HG03060 (cell line): ENCODE data around the gene PTPDC1.

ENCODE experiments used
- ATAC-seq: cut with Tn5 transposase; IDR thresholded peaks from one replicate; pipeline ENCODE4 v1.9.1; 2021; ENCODE audit warnings: low read depth, moderate number of reproducible peaks; ENCODE audit not compliant: unreplicated experiment

The PTPDC1 gene

DNA sequence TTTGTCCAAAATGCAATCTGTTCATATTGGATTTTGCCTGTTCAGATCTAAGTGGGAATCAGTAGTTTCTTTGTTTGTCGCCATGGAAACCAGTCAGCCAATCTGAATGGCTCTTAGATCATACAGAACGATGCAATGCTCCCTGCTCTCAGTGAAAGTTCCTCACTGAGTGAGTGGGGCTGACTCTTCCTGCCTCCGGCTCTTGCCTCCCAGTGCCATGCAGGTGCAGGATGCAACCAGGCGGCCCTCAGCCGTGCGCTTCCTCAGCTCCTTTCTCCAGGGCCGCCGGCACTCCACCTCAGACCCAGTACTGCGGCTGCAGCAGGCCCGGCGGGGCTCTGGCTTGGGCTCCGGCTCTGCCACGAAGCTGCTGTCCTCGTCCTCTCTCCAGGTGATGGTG is at the start of gene PTPDC1:
PTPDC1 (plus strand) TSS at position 151 of the 400 bp plus-strand sequence; CDS start at position 218, 67 bp downstream.
- ATAC-seq: no peak

DNA sequence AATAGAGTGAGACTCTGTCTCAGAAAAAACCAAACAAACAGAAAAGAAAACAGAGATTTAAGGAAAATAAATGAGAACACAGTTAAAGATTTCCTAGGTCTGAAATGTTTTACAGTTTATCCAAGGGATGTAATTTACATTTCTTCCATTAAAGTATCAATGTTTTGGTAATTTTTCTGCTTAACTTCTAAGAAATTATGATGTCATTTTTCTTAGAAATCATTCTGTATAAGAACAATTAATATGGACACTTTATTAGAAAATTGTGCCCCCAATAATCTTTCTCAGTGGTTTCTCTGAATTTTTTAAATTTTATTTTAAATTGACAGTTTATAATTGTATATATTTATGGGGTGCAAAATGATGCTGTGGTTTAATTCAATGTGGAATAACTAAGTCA is 49.8 kb upstream of the PTPDC1 start:
- no peak for ATAC-seq

DNA sequence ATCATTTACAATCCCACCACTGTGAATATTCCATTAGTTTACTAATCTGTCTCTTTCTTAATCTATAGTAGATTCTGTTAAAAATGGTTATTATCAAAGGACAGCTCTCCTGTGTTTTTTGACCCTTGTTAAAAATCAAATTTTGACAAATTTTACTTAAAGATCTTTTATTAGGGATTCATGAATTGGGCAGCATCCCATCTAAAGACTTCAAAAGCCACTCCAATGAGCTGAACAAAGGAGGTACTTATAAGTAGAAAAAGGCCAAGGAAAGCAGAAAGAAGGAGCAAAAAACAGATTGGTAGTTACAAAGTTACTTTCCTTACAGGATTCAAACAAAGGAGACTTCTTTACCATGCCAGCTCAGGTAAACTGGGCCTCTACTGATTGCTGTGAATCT is 44.5 kb upstream of the PTPDC1 start:
- ATAC-seq: no peak

- no peak for ATAC-seq
These were observed 41.5 kb upstream of the PTPDC1 start for GRCh38 chr9:94042516-94043360.

GRCh38 chr9:94054716-94055115 is 29.5 kb upstream of the PTPDC1 start:
- no peak for ATAC-seq

DNA sequence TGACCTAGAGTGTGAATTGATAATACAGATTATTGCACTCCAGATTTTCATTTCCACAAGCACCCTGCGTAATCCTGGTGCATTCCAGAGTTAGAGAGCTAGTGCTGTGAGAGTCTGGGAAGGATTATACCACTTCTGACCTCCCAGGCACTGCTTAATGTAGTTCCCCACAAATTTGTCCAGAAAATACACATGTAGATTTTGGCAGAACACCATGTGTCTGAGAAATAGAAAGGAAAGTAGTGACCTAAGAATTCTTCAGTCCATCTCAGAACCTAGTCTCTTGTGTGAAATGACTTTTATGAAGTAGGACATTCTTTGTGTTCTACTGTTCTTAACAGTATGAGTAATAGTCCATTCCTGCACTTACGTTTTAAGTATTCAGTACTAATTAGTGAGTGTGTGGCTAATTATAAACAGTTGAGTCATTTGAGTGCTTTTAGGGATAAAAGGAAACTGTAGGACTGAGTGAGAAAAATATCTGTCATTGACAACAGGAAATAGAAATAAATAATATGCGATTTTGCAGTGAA is 27.8 kb upstream of the PTPDC1 start:
- no peak for ATAC-seq

GRCh38 chr9:94057918-94058317 is 26.3 kb upstream of the PTPDC1 start:
- no peak for ATAC-seq

DNA sequence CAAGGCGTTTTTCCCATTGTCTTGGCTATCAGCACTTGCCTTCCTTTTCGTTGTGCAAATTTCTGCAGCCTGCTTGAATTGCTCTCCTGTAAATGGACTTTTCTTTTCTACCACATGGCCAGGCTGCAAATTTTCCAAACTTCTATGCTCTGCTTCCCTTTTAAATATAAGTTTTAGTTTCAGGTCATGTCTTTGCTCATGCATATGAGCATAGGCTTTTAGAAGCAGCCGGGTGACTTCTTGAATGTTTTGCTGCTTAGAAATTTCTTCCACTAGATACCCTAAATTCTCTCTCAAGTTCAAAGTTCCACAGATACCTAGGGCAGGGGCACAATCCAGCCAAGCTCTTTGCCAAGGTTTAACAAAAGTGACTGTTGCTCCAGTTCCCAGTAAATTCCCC is 22.4 kb upstream of the PTPDC1 start:
- no peak for ATAC-seq

DNA sequence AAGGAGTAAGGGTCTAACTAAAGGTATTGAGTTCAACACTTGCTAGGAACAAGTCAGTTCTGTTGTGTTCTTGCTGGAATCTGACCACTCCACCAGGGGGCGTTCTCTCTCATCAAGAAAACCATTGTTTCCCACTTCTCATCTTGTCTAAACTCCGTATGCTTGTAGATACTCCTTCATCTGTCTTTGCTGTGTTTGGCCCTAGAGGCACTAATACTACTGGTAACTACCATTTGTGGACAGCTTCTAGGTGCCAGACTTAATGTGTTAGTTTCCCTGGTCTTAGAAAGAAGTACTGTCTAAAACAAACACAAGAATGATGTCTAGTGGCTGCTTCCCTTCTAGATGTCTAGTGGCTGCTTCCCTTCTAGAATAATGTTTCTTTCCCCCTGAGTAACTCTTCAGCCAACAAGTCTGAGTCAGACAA is 18.7 kb upstream of the PTPDC1 start:
- no peak for ATAC-seq

DNA sequence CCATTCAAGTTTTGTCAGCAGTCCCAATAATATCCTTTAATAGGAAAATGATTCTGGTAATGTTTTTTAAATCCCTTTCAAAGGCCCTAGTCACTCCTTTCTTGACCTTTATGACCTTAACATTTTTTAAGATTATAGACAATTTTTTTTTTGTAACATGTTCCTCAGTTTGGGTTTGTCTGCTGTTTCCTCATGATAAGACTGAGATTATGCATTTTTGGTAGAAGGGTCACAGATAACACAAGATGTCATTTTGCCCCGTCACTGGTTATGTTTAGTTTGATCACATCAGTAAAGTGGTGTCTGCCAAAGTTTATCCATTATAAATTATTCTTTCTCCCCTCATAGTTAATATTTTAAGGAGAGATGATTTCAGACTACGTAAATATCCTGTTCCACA is 16.0 kb upstream of the PTPDC1 start:
- no peak for ATAC-seq

- ATAC-seq: no peak
These were observed 7.7 kb upstream of the PTPDC1 start for GRCh38 chr9:94076557-94076956.

- no peak for ATAC-seq
These were observed 6.2 kb upstream of the PTPDC1 start for GRCh38 chr9:94078086-94078485.

DNA sequence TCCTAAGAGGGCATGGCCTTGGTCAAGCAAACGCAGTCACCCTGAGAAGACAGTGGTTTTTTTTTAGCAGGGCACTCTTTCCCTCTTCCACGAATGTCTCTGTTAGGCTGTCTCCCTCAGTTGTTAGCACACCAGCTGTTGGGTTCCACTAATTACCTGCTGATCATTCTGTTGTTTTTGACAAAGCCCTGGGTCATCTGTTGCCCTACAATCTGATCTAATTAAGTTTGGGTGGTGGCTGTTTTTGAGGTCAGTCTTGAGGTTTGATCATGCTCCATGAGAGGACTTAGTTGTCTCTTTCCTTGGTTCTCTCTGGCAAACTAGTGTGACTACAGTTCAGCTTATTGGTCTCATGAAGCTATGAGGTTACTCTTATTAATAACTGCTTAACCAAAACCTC is 5.0 kb upstream of the PTPDC1 start:
- ATAC-seq: no peak

- no peak for ATAC-seq
These were observed 4.0 kb upstream of the PTPDC1 start for GRCh38 chr9:94080249-94080648.

GRCh38 chr9:94081435-94081834 is 2.8 kb upstream of the PTPDC1 start:
- ATAC-seq: no peak

- ATAC-seq: no peak
These were observed 2.3 kb upstream of the PTPDC1 start for GRCh38 chr9:94081864-94082463.

DNA sequence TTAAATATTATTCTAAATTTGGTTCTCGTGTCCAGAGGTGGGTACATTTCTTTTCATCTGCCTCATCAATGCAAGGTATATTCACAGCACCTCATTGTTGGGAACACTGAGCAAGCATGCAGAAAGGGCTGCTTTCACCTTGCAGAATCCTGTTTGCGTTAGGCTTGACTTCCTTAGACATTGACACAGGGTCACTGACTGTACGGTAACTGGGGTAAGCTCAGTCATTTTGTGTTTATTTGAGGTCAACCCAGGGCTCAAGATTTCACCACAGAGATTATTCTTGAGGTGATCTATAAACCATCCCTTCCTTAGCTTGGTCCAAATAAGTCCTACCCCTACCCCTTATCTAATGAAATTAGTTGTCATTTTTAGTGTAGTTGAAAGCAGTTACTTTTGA is 1.7 kb upstream of the PTPDC1 start:
- no peak for ATAC-seq

DNA sequence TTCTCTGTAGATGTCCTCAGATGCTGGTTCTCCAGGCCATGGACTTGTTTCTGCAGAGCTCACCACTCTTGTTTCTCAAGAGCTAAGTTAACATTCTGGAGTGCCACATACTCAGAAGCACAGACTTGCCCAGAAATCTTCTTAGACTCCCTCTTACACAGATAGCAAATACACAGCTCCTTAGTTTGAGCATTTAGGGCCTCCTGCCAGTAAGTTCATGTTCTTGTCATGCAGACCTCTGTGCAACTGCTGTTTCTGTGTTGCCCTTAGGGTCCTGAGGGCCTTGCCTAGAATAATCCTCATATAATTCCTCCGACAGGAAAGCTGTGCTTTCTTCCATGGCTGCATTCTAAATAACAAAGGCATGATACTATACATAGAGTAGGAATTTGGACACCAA is 1.3 kb upstream of the PTPDC1 start:
- no peak for ATAC-seq

DNA sequence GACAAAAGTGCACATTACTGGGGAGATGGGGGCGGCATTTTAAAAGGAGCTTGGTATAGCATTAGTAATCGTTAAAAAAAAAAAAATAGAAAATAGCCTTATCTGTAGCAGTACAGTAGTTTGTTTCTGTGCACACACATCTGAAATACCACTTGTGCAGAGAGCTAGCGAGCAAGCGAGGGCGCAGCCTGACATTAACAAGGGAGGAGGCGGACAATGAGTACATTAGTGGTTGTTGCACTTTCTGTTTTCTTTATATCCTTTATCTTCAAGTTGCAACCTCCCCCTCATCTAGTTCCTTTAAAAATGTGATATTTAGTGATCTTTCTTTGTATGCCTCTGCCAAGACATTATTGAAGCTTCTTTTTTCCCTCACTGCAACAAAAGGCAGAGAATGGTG is 880 bp upstream of the PTPDC1 start:
- no peak for ATAC-seq

DNA sequence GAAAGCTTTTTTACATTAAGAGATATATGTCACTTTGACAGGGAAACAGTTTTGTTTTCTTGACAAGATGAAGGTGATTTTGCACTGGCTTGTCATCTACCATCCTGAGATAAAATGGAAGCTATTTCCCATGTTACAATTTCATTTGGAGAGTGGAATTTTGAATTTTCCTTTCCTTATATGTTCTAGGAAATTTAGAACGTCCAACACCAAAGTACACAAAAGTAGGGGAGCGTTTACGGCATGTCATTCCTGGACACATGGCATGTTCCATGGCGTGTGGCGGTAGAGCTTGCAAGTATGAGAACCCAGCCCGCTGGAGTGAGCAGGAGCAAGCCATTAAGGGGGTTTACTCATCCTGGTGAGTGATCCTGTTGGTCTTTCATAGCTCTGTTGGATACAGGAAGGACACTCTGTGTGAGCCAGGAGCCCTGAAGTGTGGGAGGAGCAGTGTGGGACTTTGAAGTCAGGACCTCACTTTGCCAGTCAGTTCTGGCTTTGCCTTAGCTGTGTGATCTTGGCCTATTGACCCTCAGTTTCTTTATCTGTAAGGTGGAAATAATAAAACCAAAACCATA is 887 bp downstream of the PTPDC1 start:
- no peak for ATAC-seq

GRCh38 chr9:94086486-94087345 is 2.5 kb downstream of the PTPDC1 start:
- no peak for ATAC-seq
